Measurements from ENCODE around the gene PARD3B.

- no peak for TF ChIP-seq CTCF (IDR thresholded peaks at IDR 0.05)
- TF ChIP-seq TCF7L2 (IDR thresholded peaks at IDR 0.05; ENCODE audit: low read depth, low read length), result no peak
- no peak for TF ChIP-seq REST (IDR thresholded peaks at IDR 0.05; ENCODE audit: insufficient read depth in 1 of 2, low read depth in 2 of 2, low read length in 1 of 2)
- TF ChIP-seq POLR2AphosphoS5 (IDR thresholded peaks at IDR 0.05; ENCODE audit: low read depth, low read length), result no peak
Observed at GRCh38 chr2:205169012-205169411, 623.7 kb downstream of the PARD3B start.

Measured in Panc1 (cell line).